GM19043 (cell line): ENCODE results near the gene SLC24A3.

Source experiments
- ATAC-seq: cut with Tn5 transposase; IDR thresholded peaks from one replicate; pipeline ENCODE4 v1.9.1; 2021; ENCODE audit warnings: low read depth; ENCODE audit not compliant: unreplicated experiment

The SLC24A3 gene

GRCh38 chr20:19415786-19416185 is 203.3 kb downstream of the SLC24A3 start:
- ATAC-seq: no peak

GRCh38 chr20:19416627-19417026 is 204.2 kb downstream of the SLC24A3 start:
- ATAC-seq: no peak

GRCh38 chr20:19419396-19419795 is 207.0 kb downstream of the SLC24A3 start:
- ATAC-seq: no peak

GRCh38 chr20:19423097-19423899 is 210.9 kb downstream of the SLC24A3 start:
- no peak for ATAC-seq

GRCh38 chr20:19423900-19424620 is 211.6 kb downstream of the SLC24A3 start:
- ATAC-seq: no peak

- no peak for ATAC-seq
Observed at GRCh38 chr20:19426356-19426755, 213.9 kb downstream of the SLC24A3 start.

- no peak for ATAC-seq
Observed at GRCh38 chr20:19427480-19427879, 215.0 kb downstream of the SLC24A3 start.

GRCh38 chr20:19427913-19428312 is 215.5 kb downstream of the SLC24A3 start:
- ATAC-seq: no peak

GRCh38 chr20:19428324-19428723 is 215.9 kb downstream of the SLC24A3 start:
- no peak for ATAC-seq

- no peak for ATAC-seq
Observed at GRCh38 chr20:19429538-19429937, 217.1 kb downstream of the SLC24A3 start.

GRCh38 chr20:19430641-19431315 is 218.3 kb downstream of the SLC24A3 start:
- ATAC-seq: no peak

GRCh38 chr20:19431316-19431700 is 218.9 kb downstream of the SLC24A3 start:
- ATAC-seq: no peak

- ATAC-seq: no peak
Observed at GRCh38 chr20:19431906-19432305, 219.5 kb downstream of the SLC24A3 start.

GRCh38 chr20:19433371-19434350 is 221.2 kb downstream of the SLC24A3 start:
- ATAC-seq: peak; percentile 87

GRCh38 chr20:19435316-19435715 is 222.9 kb downstream of the SLC24A3 start:
- ATAC-seq: no peak

GRCh38 chr20:19435821-19436220 is 223.4 kb downstream of the SLC24A3 start:
- ATAC-seq: no peak

- ATAC-seq: no peak
Observed at GRCh38 chr20:19438488-19438887, 226.0 kb downstream of the SLC24A3 start.

- peak; percentile 54 for ATAC-seq
Observed at GRCh38 chr20:19440660-19441527, 228.5 kb downstream of the SLC24A3 start.

GRCh38 chr20:19446246-19446645 is 233.8 kb downstream of the SLC24A3 start:
- ATAC-seq: no peak
